WTC11 (cell line): Measurements from ENCODE around the gene PDE6G. TPM values are rescaled to one million over a fixed set of nuclear protein-coding genes. Genes with fewer than 3 reads are reported as not detected.

Source experiments
- ATAC-seq: fragments of 200-7000 bp; cut with Tn5 transposase; 2 replicates; pipeline ENCODE4 v1.10.0; 2021; ENCODE audit warnings: mild to moderate bottlenecking, moderate library complexity
- CTCF ChIA-PET: fragments of 300-600 bp; sonication (Branson Sonifier 250); formaldehyde crosslinking; loops from one replicate; lab custom pipeline; 2021; ENCODE audit warnings: antibody characterized with exemption; lab: Charles Lee
- POLR2A ChIA-PET: fragments of 350-600 bp; sonication (Branson Sonifier 250); formaldehyde crosslinking; loops from one replicate; lab custom pipeline; 2021; ENCODE audit warnings: antibody characterized with exemption; lab: Charles Lee
- DNase-seq: peaks from one replicate; pipeline ENCODE4 v3.0.0; 2021; ENCODE audit warnings: low spot score
- H3K27ac Mint-ChIP-seq: 2 replicates; pipeline ENCODE4 v1.8.0; 2021; ENCODE audit warnings: mixed read lengths
- H3K27me3 Mint-ChIP-seq: 2 replicates; pipeline ENCODE4 v1.8.0; 2021; ENCODE audit warnings: low read depth, mild to moderate bottlenecking, moderate library complexity, mixed read lengths
- H3K36me3 Mint-ChIP-seq: 2 replicates; pipeline ENCODE4 v1.8.0; 2021; ENCODE audit warnings: mixed read lengths
- H3K4me1 Mint-ChIP-seq: 2 replicates; pipeline ENCODE4 v1.8.0; 2022; ENCODE audit warnings: mixed read lengths
- H3K4me3 Mint-ChIP-seq: 2 replicates; pipeline ENCODE4 v1.8.0; 2021; ENCODE audit warnings: mild to moderate bottlenecking, moderate library complexity, mixed read lengths
- H3K9me3 Mint-ChIP-seq: 2 replicates; pipeline ENCODE4 v1.8.0; 2021; ENCODE audit warnings: mixed read lengths
- ARID4B ChIP-seq: sonication (generic); formaldehyde crosslinking; IDR thresholded peaks from 2 replicates; pipeline ENCODE4 v1.8.0; 2023; ENCODE audit warnings: missing genetic modification reagents, mild to moderate bottlenecking, borderline replicate concordance
- ATF1 ChIP-seq: sonication (generic); formaldehyde crosslinking; IDR thresholded peaks from 2 replicates; pipeline ENCODE4 v1.8.1; 2023; ENCODE audit warnings: mild to moderate bottlenecking, moderate library complexity, missing genetic modification reagents
- CREM ChIP-seq: sonication (generic); formaldehyde crosslinking; IDR thresholded peaks from 2 replicates; pipeline ENCODE4 v1.8.1; 2022; ENCODE audit warnings: mild to moderate bottlenecking, missing genetic modification reagents, moderate library complexity
- CTCF ChIP-seq: fragments of 200-600 bp; IDR thresholded peaks from 2 replicates; pipeline ENCODE4 v1.8.0; 2022; ENCODE audit warnings: antibody characterized with exemption
- HMGA2 ChIP-seq: fragments of 250-450 bp; sonication (Bioruptor Pico); IDR thresholded peaks from 2 replicates; pipeline ENCODE4 v1.4.0; 2021; ENCODE audit warnings: mild to moderate bottlenecking, moderate library complexity
- IRF2 ChIP-seq: sonication (generic); formaldehyde crosslinking; IDR thresholded peaks from 2 replicates; pipeline ENCODE4 v1.8.0; 2022; ENCODE audit warnings: low read depth, missing genetic modification reagents, borderline replicate concordance
- MXD4 ChIP-seq: fragments of 250-450 bp; sonication (Bioruptor Pico); IDR thresholded peaks from 2 replicates; pipeline ENCODE4 v1.8.0; 2021; ENCODE audit warnings: mild to moderate bottlenecking, moderate library complexity, borderline replicate concordance
- NR2C2 ChIP-seq: sonication (generic); formaldehyde crosslinking; IDR thresholded peaks from 2 replicates; pipeline ENCODE4 v1.8.0; 2022; ENCODE audit warnings: mild to moderate bottlenecking, missing genetic modification reagents
- NR3C1 ChIP-seq: sonication (generic); formaldehyde crosslinking; conservative IDR thresholded peaks from 2 replicates; pipeline ENCODE4 v1.8.1; 2023; ENCODE audit warnings: low read depth, mild to moderate bottlenecking, missing genetic modification reagents
- SMAD3 ChIP-seq: sonication (generic); formaldehyde crosslinking; IDR thresholded peaks from 2 replicates; pipeline ENCODE4 v1.8.0; 2022; ENCODE audit warnings: missing genetic modification reagents, mild to moderate bottlenecking, borderline replicate concordance
- TEAD4 ChIP-seq: sonication (generic); formaldehyde crosslinking; IDR thresholded peaks from 2 replicates; pipeline ENCODE4 v1.8.0; 2022; ENCODE audit warnings: mild to moderate bottlenecking, missing genetic modification reagents
- ZNF263 ChIP-seq: sonication (generic); formaldehyde crosslinking; IDR thresholded peaks from 2 replicates; pipeline ENCODE4 v1.8.1; 2022; ENCODE audit warnings: low read depth, mild to moderate bottlenecking, moderate library complexity, missing genetic modification reagents
- total RNA-seq: library from RNA; stranded (reverse); gene quantifications from 3 replicates; pipeline ENCODE4 v1.2.3, GENCODE V29; 2021
- TF ChIP-seq, protein P1 (sequence below): sonication (generic); formaldehyde crosslinking; IDR thresholded peaks from 2 replicates; pipeline ENCODE4 v1.8.0; 2022; ENCODE audit warnings: mild to moderate bottlenecking, missing genetic modification reagents
- TF ChIP-seq, protein P2 (sequence below): fragments of 250-450 bp; sonication (Bioruptor Pico); IDR thresholded peaks from 2 replicates; pipeline ENCODE4 v1.9.0; 2021; ENCODE audit warnings: mild to moderate bottlenecking, borderline replicate concordance

Gene PDE6G
- total RNA-seq, 1 experiment from 2014 or later = 4.4 TPM

GRCh38 chr17:81603846-81604610, 52.3 kb downstream of the PDE6G start:
- ChIA-PET POLR2A (no interaction called here), CTCF (no interaction called here)
- Mint-ChIP-seq H3K4me1 (no peaks in the 10 kb centered on the region), H3K27me3 (no peaks in the 10 kb centered on the region), H3K4me3 (no peak overlapping the region), H3K36me3 (peaks cover 54% of the 10 kb centered on the region), H3K27ac (no peak overlapping the region), H3K9me3 (no peaks in the 10 kb centered on the region)
- no peak for ATAC-seq
- no peak for DNase-seq
- TF ChIP-seq ATF1 (no peak), HMGA2 (CRISPR knock-in tag) (no peak), TEAD4 (CRISPR knock-in tag) (no peak), NR2C2 (CRISPR knock-in tag) (no peak), CREM (CRISPR knock-in tag) (no peak), NR3C1 (CRISPR knock-in tag) (no peak), SMAD3 (CRISPR knock-in tag) (no peak), MXD4 (CRISPR knock-in tag) (no peak), IRF2 (CRISPR knock-in tag) (no peak), ZNF263 (no peak)
- TF ChIP-seq, protein P1, sequence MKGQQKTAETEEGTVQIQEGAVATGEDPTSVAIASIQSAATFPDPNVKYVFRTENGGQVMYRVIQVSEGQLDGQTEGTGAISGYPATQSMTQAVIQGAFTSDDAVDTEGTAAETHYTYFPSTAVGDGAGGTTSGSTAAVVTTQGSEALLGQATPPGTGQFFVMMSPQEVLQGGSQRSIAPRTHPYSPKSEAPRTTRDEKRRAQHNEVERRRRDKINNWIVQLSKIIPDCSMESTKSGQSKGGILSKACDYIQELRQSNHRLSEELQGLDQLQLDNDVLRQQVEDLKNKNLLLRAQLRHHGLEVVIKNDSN = no peak
- TF ChIP-seq, protein P2, sequence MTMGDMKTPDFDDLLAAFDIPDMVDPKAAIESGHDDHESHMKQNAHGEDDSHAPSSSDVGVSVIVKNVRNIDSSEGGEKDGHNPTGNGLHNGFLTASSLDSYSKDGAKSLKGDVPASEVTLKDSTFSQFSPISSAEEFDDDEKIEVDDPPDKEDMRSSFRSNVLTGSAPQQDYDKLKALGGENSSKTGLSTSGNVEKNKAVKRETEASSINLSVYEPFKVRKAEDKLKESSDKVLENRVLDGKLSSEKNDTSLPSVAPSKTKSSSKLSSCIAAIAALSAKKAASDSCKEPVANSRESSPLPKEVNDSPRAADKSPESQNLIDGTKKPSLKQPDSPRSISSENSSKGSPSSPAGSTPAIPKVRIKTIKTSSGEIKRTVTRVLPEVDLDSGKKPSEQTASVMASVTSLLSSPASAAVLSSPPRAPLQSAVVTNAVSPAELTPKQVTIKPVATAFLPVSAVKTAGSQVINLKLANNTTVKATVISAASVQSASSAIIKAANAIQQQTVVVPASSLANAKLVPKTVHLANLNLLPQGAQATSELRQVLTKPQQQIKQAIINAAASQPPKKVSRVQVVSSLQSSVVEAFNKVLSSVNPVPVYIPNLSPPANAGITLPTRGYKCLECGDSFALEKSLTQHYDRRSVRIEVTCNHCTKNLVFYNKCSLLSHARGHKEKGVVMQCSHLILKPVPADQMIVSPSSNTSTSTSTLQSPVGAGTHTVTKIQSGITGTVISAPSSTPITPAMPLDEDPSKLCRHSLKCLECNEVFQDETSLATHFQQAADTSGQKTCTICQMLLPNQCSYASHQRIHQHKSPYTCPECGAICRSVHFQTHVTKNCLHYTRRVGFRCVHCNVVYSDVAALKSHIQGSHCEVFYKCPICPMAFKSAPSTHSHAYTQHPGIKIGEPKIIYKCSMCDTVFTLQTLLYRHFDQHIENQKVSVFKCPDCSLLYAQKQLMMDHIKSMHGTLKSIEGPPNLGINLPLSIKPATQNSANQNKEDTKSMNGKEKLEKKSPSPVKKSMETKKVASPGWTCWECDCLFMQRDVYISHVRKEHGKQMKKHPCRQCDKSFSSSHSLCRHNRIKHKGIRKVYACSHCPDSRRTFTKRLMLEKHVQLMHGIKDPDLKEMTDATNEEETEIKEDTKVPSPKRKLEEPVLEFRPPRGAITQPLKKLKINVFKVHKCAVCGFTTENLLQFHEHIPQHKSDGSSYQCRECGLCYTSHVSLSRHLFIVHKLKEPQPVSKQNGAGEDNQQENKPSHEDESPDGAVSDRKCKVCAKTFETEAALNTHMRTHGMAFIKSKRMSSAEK (CRISPR knock-in tag) = no peak

GRCh38 chr17:81601525-81602120, 54.7 kb downstream of the PDE6G start:
- TF ChIP-seq CTCF (peak; percentile 29; the same call in 1 of the 2 replicates), ARID4B (CRISPR knock-in tag) (no peak)
- TF ChIP-seq, all 79 proteins: peak for 1
- Mint-ChIP-seq H3K27me3 (no peaks in the 10 kb centered on the region), H3K36me3 (peaks cover 53% of the 10 kb centered on the region), H3K4me3 (no peak overlapping the region), H3K9me3 (no peaks in the 10 kb centered on the region), H3K4me1 (no peaks in the 10 kb centered on the region), H3K27ac (peak overlapping the region; percentile 32; the same call in 1 of the 2 replicates)
- CTCF ChIA-PET = interaction anchor here (0.8 to 1.6 kb wide), 7 partner anchors 22 to 436 kb away, joined by 3 to 5 read pairs (median 4); partner anchors contain the start of genes DCXR and FAAP100
- ATAC-seq (peak; percentile 86), DNase-seq (peak; percentile 20)
- POLR2A ChIA-PET = no interaction called here
